ENCODE measurements around the gene MYH14. TPM values are rescaled to one million over a fixed set of nuclear protein-coding genes. Genes with fewer than 3 reads are reported as not detected.

Gene MYH14
- total and polyA plus RNA-seq, 9 of the 15 experiments (the other 6 are each of a cell fraction or from before 2014, with no cell fraction given) = 0.04 to 0.86 (median 0.19) TPM; not detected in 2

GRCh38 chr19:50277966-50278580 lies 74.7 kb downstream of the MYH14 start:
- 30% methylated on average over 14 of the region's 14 CpGs for WGBS (ENCODE audit: insufficient coverage, low coverage, missing lambda C conversion rate)
- H3K9ac ChIP-seq (ENCODE audit: insufficient read depth in 1 of 2, low read depth in 2 of 2, low read length in 2 of 2) = no peak overlapping the region
- no peak overlapping the region for H3K4me2 ChIP-seq (ENCODE audit: insufficient read depth, low read length)
- POLR2A ChIA-PET = interaction anchor here (0.6 to 0.7 kb wide), 2 partner anchors 13 to 21 kb away, joined by 3 read pairs; no protein-coding TSS in a partner anchor
- intact Hi-C loops (cut with micrococcal nuclease) (no loop called here), in situ Hi-C loops (cut with MboI) (no loop called here)
- no peak overlapping the region for H3K4me3 ChIP-seq
- no peak for FAIRE-seq
- no peaks in the 10 kb centered on the region for H4K20me1 ChIP-seq (replicated peaks; ENCODE audit: control insufficient read depth, insufficient read depth, low read length)
- peaks cover 0 to 23% of the 10 kb centered on the region in 2 experiments; a peak in 2 of 5 replicates for H3K4me1 ChIP-seq (replicated peaks in 1 of 2; ENCODE audit: control insufficient read depth in 2 of 2, insufficient read depth in 2 of 2, low read length in 2 of 2)
- peaks cover 2% of the 10 kb centered on the region for H3K9me1 ChIP-seq (ENCODE audit: control insufficient read depth, insufficient read depth, low read length)
- no TSS peak for BruUV-seq (replicated peaks)
- H3K79me2 ChIP-seq (ENCODE audit: control insufficient read depth, insufficient read depth, low read length) = no peaks in the 10 kb centered on the region
- CTCF ChIA-PET (ENCODE audit: low intra/inter-chr PET ratio) = no interaction called here
- peaks cover 8 to 38% of the 10 kb centered on the region in 2 experiments; a peak in 4 of 5 replicates for H3K27me3 ChIP-seq (ENCODE audit: control insufficient read depth in 2 of 2, insufficient read depth in 2 of 2, low read length in 2 of 2)
- no peaks in the 10 kb centered on the region for H3K9me3 ChIP-seq (replicated peaks; ENCODE audit: control insufficient read depth, insufficient read depth, low read depth, low read length)
- no peak for DNase-seq (ENCODE audit: extremely low read depth in 1 of 4, low spot score in 3 of 4)
- TF ChIP-seq ZFP36 (IDR thresholded peaks at IDR 0.05; ENCODE audit: low read depth, low read length, partially characterized antibody) = peak; percentile 51
- TF ChIP-seq ZNF121 (CRISPR knock-in tag; conservative IDR thresholded peaks at IDR 0.05) = peak; percentile 97
- no peak for TF ChIP-seq ZC3H4 (CRISPR knock-in tag; IDR thresholded peaks at IDR 0.05; ENCODE audit: borderline replicate concordance)
- peak; percentile 78; the same call in 1 of the 2 replicates for TF ChIP-seq BCOR (IDR thresholded peaks at IDR 0.05)
- no peak for TF ChIP-seq HMG20B (CRISPR knock-in tag; IDR thresholded peaks at IDR 0.05)
- peak; percentile 34 for TF ChIP-seq RBM25 (IDR thresholded peaks at IDR 0.05; ENCODE audit: low read depth, low read length, severe bottlenecking)
- no peak overlapping the region for H2AFZ ChIP-seq (ENCODE audit: low read depth, low read length)
- ATAC-seq = no peak
- H3K36me3 ChIP-seq (ENCODE audit: control insufficient read depth, insufficient read depth, low read length) = no peaks in the 10 kb centered on the region
- no peak overlapping the region for H3K27ac ChIP-seq (ENCODE audit: extremely low read depth, low read depth, low read length)

Measured in K562 (cell line).